B cell (primary cell): ENCODE results near the gene LHPP. TPM values are rescaled to one million over a fixed set of nuclear protein-coding genes. Genes with fewer than 3 reads are reported as not detected.

Experiments
- ATAC-seq: fragments of 200-7000 bp; cut with Tn5 transposase; one replicate; pipeline ENCODE4 v1.10.0; 2021; ENCODE audit warnings: low read depth, mild to moderate bottlenecking, moderate number of reproducible peaks, moderate library complexity
- CTCF ChIA-PET: fragments of 350-600 bp; sonication (Branson Sonifier 250); formaldehyde crosslinking; loops from one replicate; lab custom pipeline; 2021; ENCODE audit warnings: antibody characterized with exemption, inconsistent platforms; lab: Charles Lee
- POLR2A ChIA-PET: fragments of 350-600 bp; sonication (Branson Sonifier 250); formaldehyde crosslinking; loops from one replicate; lab custom pipeline; 2021; ENCODE audit warnings: antibody characterized with exemption; lab: Charles Lee
- DNase-seq: peaks from one replicate; pipeline ENCODE4 v3.0.0; 2013
- H2AFZ ChIP-seq: 2 replicates; pipeline ENCODE4 v1.6.1; 2012; ENCODE audit warnings: mild to moderate bottlenecking, low read depth, low read length; ENCODE audit not compliant: insufficient read depth, poor library complexity, severe bottlenecking
- H3K27ac ChIP-seq, 2 donors: 1 replicate in 1 of 2; 2 replicates in 1 of 2; pipeline ENCODE4 v1.5.1; 2012 to 2013; ENCODE audit warnings: low read length in 2 of 2, mild to moderate bottlenecking in 2 of 2, moderate library complexity in 1 of 2
- H3K27me3 ChIP-seq, 4 experiments: fragments of 200-600 bp in 1 of 4; sonication (generic) in 1 of 4; replicated peaks in 1 of 4; 1 replicate in 2 of 4; 2 replicates in 2 of 4; pipeline versions ENCODE4 v1.6.1 to v1.7.0; 2013 to 2016; ENCODE audit warnings: low read length in 3 of 4, mild to moderate bottlenecking in 2 of 4, mixed read lengths in 1 of 4, moderate library complexity in 1 of 4; ENCODE audit not compliant: insufficient read depth in 4 of 4, control insufficient read depth in 3 of 4; ENCODE audit errors: control extremely low read depth in 1 of 4
- H3K36me3 ChIP-seq, 2 experiments: replicated peaks in 1 of 2; 1 replicate in 1 of 2; 2 replicates in 1 of 2; pipeline versions ENCODE4 v1.6.1 to v1.7.1; 2013; ENCODE audit warnings: low read length in 1 of 2; ENCODE audit not compliant: insufficient read depth in 2 of 2, control insufficient read depth in 1 of 2; ENCODE audit errors: control extremely low read depth in 1 of 2, extremely low read depth in 1 of 2
- H3K4me1 ChIP-seq, 2 donors: fragments of 200-600 bp in 1 of 2; sonication (generic) in 1 of 2; 1 replicate in 1 of 2; 2 replicates in 1 of 2; pipeline versions ENCODE4 v1.5.1 to v1.6.1; 2013 to 2017; ENCODE audit warnings: low read length in 2 of 2; ENCODE audit not compliant: control insufficient read depth in 2 of 2, insufficient read depth in 2 of 2
- H3K4me2 ChIP-seq: replicated peaks from 2 replicates; pipeline ENCODE3; 2012; ENCODE audit warnings: mild to moderate bottlenecking, low read depth, low read length; ENCODE audit not compliant: poor library complexity, severe bottlenecking
- H3K4me3 ChIP-seq, 5 experiments: fragments of 200-600 bp in 1 of 5; sonication (generic) in 1 of 5; 1 replicate in 3 of 5; 2 replicates in 2 of 5; pipeline versions ENCODE4 v1.5.1 to v1.7.0; 2011 to 2016; ENCODE audit warnings: low read length in 4 of 5, mild to moderate bottlenecking in 4 of 5, low read depth in 2 of 5, control low read depth in 1 of 5, moderate library complexity in 1 of 5; ENCODE audit not compliant: insufficient read depth in 1 of 5; ENCODE audit errors: control extremely low read depth in 1 of 5, extremely low read depth in 1 of 5
- H3K79me2 ChIP-seq: fragments of 200-600 bp; sonication (generic); one replicate; pipeline ENCODE4 v1.6.0; 2016; ENCODE audit warnings: low read length; ENCODE audit not compliant: control insufficient read depth, insufficient read depth
- H3K9ac ChIP-seq: fragments of 200-600 bp; sonication (generic); 2 replicates; pipeline ENCODE4 v1.6.1; 2017; ENCODE audit warnings: mild to moderate bottlenecking, low read length, moderate library complexity
- H3K9me3 ChIP-seq, 3 donors: one replicate each; pipeline versions ENCODE4 v1.6.1 to v1.7.1; 2013; ENCODE audit warnings: low read length in 2 of 3; ENCODE audit not compliant: control insufficient read depth in 2 of 3, insufficient read depth in 1 of 3; ENCODE audit errors: control extremely low read depth in 1 of 3
- H4K20me1 ChIP-seq: 2 replicates; pipeline ENCODE4 v1.6.0; 2012; ENCODE audit warnings: mild to moderate bottlenecking, low read length; ENCODE audit not compliant: insufficient read depth, control insufficient read depth, poor library complexity, severe bottlenecking
- H3K27ac Mint-ChIP-seq: one replicate; pipeline ENCODE4 v1.8.0; 2021; ENCODE audit warnings: mixed read lengths
- H3K27me3 Mint-ChIP-seq: one replicate; pipeline ENCODE4 v1.8.0; 2021; ENCODE audit warnings: mixed read lengths
- H3K4me1 Mint-ChIP-seq: one replicate; pipeline ENCODE4 v1.8.0; 2021; ENCODE audit warnings: mixed read lengths
- H3K4me3 Mint-ChIP-seq: one replicate; pipeline ENCODE4 v1.8.0; 2021; ENCODE audit warnings: mixed read lengths
- H3K9me3 Mint-ChIP-seq: one replicate; pipeline ENCODE4 v1.8.0; 2022; ENCODE audit warnings: mixed read lengths; ENCODE audit not compliant: insufficient read depth
- EZH2 ChIP-seq: IDR thresholded peaks from 2 replicates; pipeline ENCODE4 v1.6.1; 2012; ENCODE audit warnings: borderline replicate concordance, low read depth, mild to moderate bottlenecking, moderate library complexity, low read length; ENCODE audit not compliant: insufficient read depth, poor library complexity, severe bottlenecking
- WGBS: methylation state at CpG from one replicate; pipeline ENCODE4 v1.1.5; 2013; ENCODE audit warnings: missing lambda C conversion rate; ENCODE audit not compliant: insufficient coverage; 5-methylcytosine and 5-hydroxymethylcytosine counted together
- intact Hi-C: fragments of 100-400 bp; cut with micrococcal nuclease; formaldehyde crosslinking; loops from one replicate; pipeline ENCODE4 v1.10.0; 2022
- polyA plus RNA-seq: library from polyadenylated mRNA; depleted of rRNA; stranded (reverse); fragments of >200 nt; gene quantifications from 2 replicates; pipeline ENCODE4 v1.2.3, GENCODE V29; 2012
- total RNA-seq, 2 donors: library from RNA; stranded (reverse); fragments of 120-200 nt in 1 of 2; gene quantifications; 1 replicate in 1 of 2; 2 replicates in 1 of 2; pipeline versions ENCODE4 v1.2.3 to v1.2.4, GENCODE V29; 2013 to 2022
- TF ChIP-seq, protein P1 (sequence below): fragments of 200-600 bp; IDR thresholded peaks from one replicate; pipeline ENCODE4 v1.8.0; 2022; ENCODE audit warnings: antibody characterized with exemption, mild to moderate bottlenecking

The LHPP gene
- total and polyA plus RNA-seq, 2 donors (not counting 1 experiment from before 2014, with no cell fraction given): 60.2 to 83.5 TPM

- Histone ChIP-seq H2AFZ (no peak overlapping the region), H4K20me1 (peaks cover 42% of the 10 kb centered on the region), H3K79me2 (peaks cover 100% of the 10 kb centered on the region), H3K27ac (peak overlapping the region; percentile 86 to 92), H3K36me3 (peaks cover 0 to 45% of the 10 kb centered on the region in 2 experiments), H3K27me3 (no peaks in the 10 kb centered on the region), H3K9ac (no peak overlapping the region), H3K4me2 (peak overlapping the region; percentile 69), H3K4me3 (peak overlapping the region in 1 of 5 experiments; percentile 37), H3K9me3 (peaks cover 0 to 4% (median 0%) of the 10 kb centered on the region in 3 donors), H3K4me1 (peaks cover 94 to 99% of the 10 kb centered on the region in 2 donors)
- DNase-seq (no peak), ATAC-seq (no peak)
- Mint-ChIP-seq H3K4me3 (peak overlapping the region; percentile 83), H3K27ac (peak overlapping the region; percentile 94), H3K27me3 (no peaks in the 10 kb centered on the region), H3K4me1 (peaks cover 98% of the 10 kb centered on the region), H3K9me3 (no peaks in the 10 kb centered on the region)
- WGBS: 99% methylated on average over 7 of the region's 7 CpGs
- CTCF ChIA-PET: interaction anchor here (0.9 to 8.5 kb wide), 5 partner anchors 9 to 105 kb away, joined by 3 to 59 read pairs (median 4); no protein-coding TSS in a partner anchor
- no peak for TF ChIP-seq EZH2
- TF ChIP-seq, protein P1, sequence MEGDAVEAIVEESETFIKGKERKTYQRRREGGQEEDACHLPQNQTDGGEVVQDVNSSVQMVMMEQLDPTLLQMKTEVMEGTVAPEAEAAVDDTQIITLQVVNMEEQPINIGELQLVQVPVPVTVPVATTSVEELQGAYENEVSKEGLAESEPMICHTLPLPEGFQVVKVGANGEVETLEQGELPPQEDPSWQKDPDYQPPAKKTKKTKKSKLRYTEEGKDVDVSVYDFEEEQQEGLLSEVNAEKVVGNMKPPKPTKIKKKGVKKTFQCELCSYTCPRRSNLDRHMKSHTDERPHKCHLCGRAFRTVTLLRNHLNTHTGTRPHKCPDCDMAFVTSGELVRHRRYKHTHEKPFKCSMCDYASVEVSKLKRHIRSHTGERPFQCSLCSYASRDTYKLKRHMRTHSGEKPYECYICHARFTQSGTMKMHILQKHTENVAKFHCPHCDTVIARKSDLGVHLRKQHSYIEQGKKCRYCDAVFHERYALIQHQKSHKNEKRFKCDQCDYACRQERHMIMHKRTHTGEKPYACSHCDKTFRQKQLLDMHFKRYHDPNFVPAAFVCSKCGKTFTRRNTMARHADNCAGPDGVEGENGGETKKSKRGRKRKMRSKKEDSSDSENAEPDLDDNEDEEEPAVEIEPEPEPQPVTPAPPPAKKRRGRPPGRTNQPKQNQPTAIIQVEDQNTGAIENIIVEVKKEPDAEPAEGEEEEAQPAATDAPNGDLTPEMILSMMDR: no peak
- POLR2A ChIA-PET: interaction anchor here (3.2 kb wide), 1 partner anchor 20 kb away, joined by 15 read pairs; no protein-coding TSS in a partner anchor
- intact Hi-C loops: loop anchor here (2.0 kb wide), 1 partner anchor 21 kb away; no protein-coding TSS in a partner anchor
Observed at GRCh38 chr10:124640056-124640455, 178.4 kb downstream of the LHPP start.

GRCh38 chr10:124640538-124641231, 179.1 kb downstream of the LHPP start:
- Histone ChIP-seq H3K4me1 (peaks cover 98 to 100% of the 10 kb centered on the region in 2 donors), H3K79me2 (peaks cover 100% of the 10 kb centered on the region), H3K4me3 (peak overlapping the region in 4 of 5 experiments; percentile 18 to 37 (median 20)), H4K20me1 (peaks cover 45% of the 10 kb centered on the region), H3K9me3 (peaks cover 0 to 4% (median 0%) of the 10 kb centered on the region in 3 donors), H3K9ac (peak overlapping the region; percentile 45), H2AFZ (no peak overlapping the region), H3K27ac (peak overlapping the region; percentile 86 to 92), H3K4me2 (peak overlapping the region; percentile 69), H3K27me3 (no peaks in the 10 kb centered on the region), H3K36me3 (peaks cover 0 to 46% of the 10 kb centered on the region in 2 experiments)
- ATAC-seq: peak; percentile 35
- no peak for TF ChIP-seq EZH2
- TF ChIP-seq, protein P1: no peak
- intact Hi-C loops: loop anchor here (1.0 to 2.0 kb wide), 5 partner anchors 11 to 100 kb away; no protein-coding TSS in a partner anchor
- Mint-ChIP-seq H3K27ac (peak overlapping the region; percentile 94), H3K4me3 (peak overlapping the region; percentile 83), H3K4me1 (peaks cover 99% of the 10 kb centered on the region), H3K9me3 (no peaks in the 10 kb centered on the region), H3K27me3 (no peaks in the 10 kb centered on the region)
- DNase-seq: no peak
- ChIA-PET CTCF (interaction anchor here (0.7 to 8.5 kb wide), 5 partner anchors 9 to 100 kb away, joined by 3 to 59 read pairs (median 3); no protein-coding TSS in a partner anchor), POLR2A (interaction anchor here (3.2 kb wide), 1 partner anchor 20 kb away, joined by 15 read pairs; no protein-coding TSS in a partner anchor)
- 37% methylated on average over 10 of the region's 20 CpGs for WGBS
